NB4 (cell line): ENCODE measurements around the gene CARS1.
"Not testable (repeated sequence)": the region's sequence is repeated elsewhere in the genome, so short reads cannot be mapped to it uniquely, and the experiment has no call there.

Source experiments
- CTCF ChIP-seq: IDR thresholded peaks from one replicate; pipeline ENCODE4 v1.5.1; 2012; ENCODE audit warnings: low read depth, low read length
- MAX ChIP-seq: IDR thresholded peaks from 2 replicates; pipeline ENCODE4 v1.6.1; 2011; ENCODE audit warnings: low read depth, low read length

DNA sequence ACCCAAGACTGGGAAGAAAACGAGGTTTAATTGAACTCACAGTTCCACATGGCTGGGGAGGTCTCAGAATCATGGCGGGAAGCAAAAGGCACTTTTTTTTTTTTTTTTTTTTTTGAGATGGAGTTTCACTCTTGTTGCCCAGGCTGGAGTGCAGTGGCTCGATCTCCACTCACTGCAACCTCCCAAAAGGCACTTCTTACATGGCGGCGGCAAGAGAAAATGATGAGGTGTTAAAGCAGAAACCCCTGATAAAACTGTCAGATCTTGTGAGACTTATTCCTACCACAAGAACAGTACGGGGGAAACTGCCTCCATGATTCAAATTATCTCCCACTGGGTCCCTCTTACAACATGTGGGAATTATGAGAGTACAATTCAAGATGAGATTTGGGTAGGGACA lies 7.5 kb upstream of the CARS1 start:
- TF ChIP-seq MAX, CTCF: not testable (repeated sequence)
